Astrocyte (in vitro differentiated cells and primary cell): ENCODE results near the gene MYO19. TPM values are rescaled to one million over a fixed set of nuclear protein-coding genes. Genes with fewer than 3 reads are reported as not detected.

Source experiments
- DNase-seq: peaks from one replicate; pipeline ENCODE4 v3.0.0-alpha.2; 2010; ENCODE audit warnings: low read depth
- FAIRE-seq: peaks from 2 replicates; lab custom pipeline; 2011; peaks lifted over from hg19 to GRCh38; lab: Jason Lieb, UNC
- H2AFZ ChIP-seq: 2 replicates; pipeline ENCODE4 v1.6.0; 2012; ENCODE audit warnings: low read depth, low read length, inconsistent platforms
- H3K27ac ChIP-seq: 2 replicates; pipeline ENCODE4 v1.5.1; 2011; ENCODE audit warnings: low read depth, low read length, inconsistent platforms
- H3K27me3 ChIP-seq: 2 replicates; pipeline ENCODE4 v1.6.0; 2011; ENCODE audit warnings: low read length, inconsistent platforms; ENCODE audit not compliant: insufficient read depth
- H3K36me3 ChIP-seq: 2 replicates; pipeline ENCODE4 v1.5.1; 2011; ENCODE audit warnings: low read length, inconsistent platforms; ENCODE audit not compliant: insufficient read depth
- H3K4me1 ChIP-seq: 2 replicates; pipeline ENCODE4 v1.5.1; 2011; ENCODE audit warnings: low read length, inconsistent platforms; ENCODE audit not compliant: insufficient read depth
- H3K4me2 ChIP-seq: 2 replicates; pipeline ENCODE4 v1.6.0; 2012; ENCODE audit warnings: low read length, inconsistent platforms
- H3K4me3 ChIP-seq: 2 replicates; pipeline ENCODE4 v1.5.1; 2011; ENCODE audit warnings: low read depth, mild to moderate bottlenecking, low read length, inconsistent platforms; ENCODE audit not compliant: insufficient read depth
- H3K79me2 ChIP-seq: 2 replicates; pipeline ENCODE4 v1.6.0; 2012; ENCODE audit warnings: mild to moderate bottlenecking, low read length, inconsistent platforms; ENCODE audit not compliant: insufficient read depth
- H3K9ac ChIP-seq: 2 replicates; pipeline ENCODE4 v1.6.0; 2012; ENCODE audit warnings: mild to moderate bottlenecking, low read length, inconsistent platforms
- H3K9me3 ChIP-seq: 2 replicates; pipeline ENCODE4 v1.5.1; 2012; ENCODE audit warnings: low read depth, mild to moderate bottlenecking, low read length, inconsistent platforms; ENCODE audit not compliant: insufficient read depth
- H4K20me1 ChIP-seq: 2 replicates; pipeline ENCODE4 v1.6.0; 2012; ENCODE audit warnings: low read length, inconsistent platforms; ENCODE audit not compliant: insufficient read depth
- H3K27ac Mint-ChIP-seq: one replicate; pipeline ENCODE4 v1.8.0; 2021; ENCODE audit warnings: mild to moderate bottlenecking, mixed read lengths; ENCODE audit not compliant: unreplicated experiment
- H3K27me3 Mint-ChIP-seq: one replicate; pipeline ENCODE4 v1.8.0; 2021; ENCODE audit warnings: low read depth, mixed read lengths; ENCODE audit not compliant: unreplicated experiment
- H3K36me3 Mint-ChIP-seq: one replicate; pipeline ENCODE4 v1.8.0; 2021; ENCODE audit warnings: low read depth, mixed read lengths; ENCODE audit not compliant: unreplicated experiment
- H3K4me1 Mint-ChIP-seq: one replicate; pipeline ENCODE4 v1.8.0; 2021; ENCODE audit warnings: low read depth, mixed read lengths; ENCODE audit not compliant: unreplicated experiment
- H3K4me3 Mint-ChIP-seq: one replicate; pipeline ENCODE4 v1.8.0; 2021; ENCODE audit warnings: mild to moderate bottlenecking, moderate library complexity, mixed read lengths; ENCODE audit not compliant: unreplicated experiment
- H3K9me3 Mint-ChIP-seq: one replicate; pipeline ENCODE4 v1.8.0; 2021; ENCODE audit warnings: mild to moderate bottlenecking, mixed read lengths; ENCODE audit not compliant: unreplicated experiment
- EZH2 ChIP-seq: IDR thresholded peaks from 2 replicates; pipeline ENCODE4 v1.6.1; 2012; ENCODE audit warnings: mild to moderate bottlenecking, low read length, inconsistent platforms; ENCODE audit not compliant: insufficient read depth
- total RNA-seq: library from RNA; stranded (reverse); gene quantifications from 2 replicates; pipeline ENCODE4 v1.2.1, GENCODE V29; 2021
- TF ChIP-seq, protein P1 (sequence below): IDR thresholded peaks from 2 replicates; pipeline ENCODE4 v1.5.1; 2011; ENCODE audit warnings: low read depth, mild to moderate bottlenecking, inconsistent platforms, low read length, moderate library complexity; ENCODE audit not compliant: insufficient read depth

Gene MYO19
- total RNA-seq, 1 donor from 2014 or later = 42.9 TPM

DNA sequence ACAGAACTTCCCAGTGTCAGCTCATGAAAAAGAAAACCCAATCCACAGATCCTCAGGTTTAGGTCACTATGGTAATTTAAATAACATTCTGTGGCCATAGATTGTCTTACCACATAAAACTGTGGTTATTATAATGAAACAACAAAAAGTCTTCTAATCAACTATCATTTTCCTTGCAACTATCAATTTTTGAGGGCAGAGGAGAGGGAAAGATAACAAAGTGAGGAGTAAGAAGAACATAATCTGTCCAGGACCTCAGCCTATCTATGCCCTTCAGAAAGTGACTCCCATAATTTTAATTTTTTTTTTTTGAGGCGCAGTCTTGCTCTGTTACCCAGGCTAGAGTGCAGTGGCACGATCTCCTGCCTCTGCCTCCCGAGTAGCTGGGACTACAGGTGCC lies 6.0 kb upstream of the MYO19 start:
- FAIRE-seq = no peak
- Mint-ChIP-seq H3K9me3 (no peaks in the 10 kb centered on the region), H3K27ac (no peak overlapping the region), H3K4me3 (no peak overlapping the region), H3K4me1 (no peaks in the 10 kb centered on the region), H3K36me3 (peaks cover 5% of the 10 kb centered on the region), H3K27me3 (no peaks in the 10 kb centered on the region)
- no peak for TF ChIP-seq EZH2
- TF ChIP-seq, protein P1, sequence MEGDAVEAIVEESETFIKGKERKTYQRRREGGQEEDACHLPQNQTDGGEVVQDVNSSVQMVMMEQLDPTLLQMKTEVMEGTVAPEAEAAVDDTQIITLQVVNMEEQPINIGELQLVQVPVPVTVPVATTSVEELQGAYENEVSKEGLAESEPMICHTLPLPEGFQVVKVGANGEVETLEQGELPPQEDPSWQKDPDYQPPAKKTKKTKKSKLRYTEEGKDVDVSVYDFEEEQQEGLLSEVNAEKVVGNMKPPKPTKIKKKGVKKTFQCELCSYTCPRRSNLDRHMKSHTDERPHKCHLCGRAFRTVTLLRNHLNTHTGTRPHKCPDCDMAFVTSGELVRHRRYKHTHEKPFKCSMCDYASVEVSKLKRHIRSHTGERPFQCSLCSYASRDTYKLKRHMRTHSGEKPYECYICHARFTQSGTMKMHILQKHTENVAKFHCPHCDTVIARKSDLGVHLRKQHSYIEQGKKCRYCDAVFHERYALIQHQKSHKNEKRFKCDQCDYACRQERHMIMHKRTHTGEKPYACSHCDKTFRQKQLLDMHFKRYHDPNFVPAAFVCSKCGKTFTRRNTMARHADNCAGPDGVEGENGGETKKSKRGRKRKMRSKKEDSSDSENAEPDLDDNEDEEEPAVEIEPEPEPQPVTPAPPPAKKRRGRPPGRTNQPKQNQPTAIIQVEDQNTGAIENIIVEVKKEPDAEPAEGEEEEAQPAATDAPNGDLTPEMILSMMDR = no peak
- peaks cover 1% of the 10 kb centered on the region for H4K20me1 ChIP-seq
- no peaks in the 10 kb centered on the region for H3K9me3 ChIP-seq
- no peak overlapping the region for H3K4me2 ChIP-seq
- no peak overlapping the region for H3K9ac ChIP-seq
- H3K4me3 ChIP-seq = no peak overlapping the region
- H2AFZ ChIP-seq = no peak overlapping the region
- H3K4me1 ChIP-seq = no peaks in the 10 kb centered on the region
- peaks cover 53% of the 10 kb centered on the region for H3K79me2 ChIP-seq
- H3K27ac ChIP-seq = no peak overlapping the region
- no peaks in the 10 kb centered on the region for H3K27me3 ChIP-seq
- DNase-seq = no peak
- peaks cover 13% of the 10 kb centered on the region for H3K36me3 ChIP-seq

DNA sequence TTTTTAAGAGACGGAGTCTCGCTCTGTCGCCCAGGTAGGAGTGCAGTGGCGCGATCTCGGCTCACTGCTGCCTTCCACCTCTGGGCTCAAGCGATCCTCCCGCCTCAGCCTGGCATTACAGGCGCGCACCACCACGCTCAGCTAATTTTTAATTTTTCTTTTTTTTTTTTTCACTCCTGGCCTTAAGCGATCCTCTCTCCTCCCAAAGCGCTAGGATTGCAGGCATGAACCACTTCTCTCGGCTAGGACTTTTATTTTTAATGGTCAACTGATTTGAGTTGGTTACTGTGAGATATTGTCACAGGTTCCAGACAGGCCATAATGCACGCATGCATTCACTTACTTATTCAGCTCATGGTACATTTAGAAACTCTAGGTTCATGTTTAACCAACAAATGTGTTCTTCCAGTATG lies 1.0 kb upstream of the MYO19 start:
- Histone ChIP-seq H2AFZ (peak overlapping the region; percentile 81), H3K4me2 (peak overlapping the region; percentile 97), H3K4me3 (peak overlapping the region; percentile 75), H3K4me1 (peaks cover 11% of the 10 kb centered on the region), H3K79me2 (peaks cover 45% of the 10 kb centered on the region), H3K27ac (peak overlapping the region; percentile 93), H3K36me3 (peaks cover 17% of the 10 kb centered on the region), H3K9me3 (no peaks in the 10 kb centered on the region), H3K9ac (peak overlapping the region; percentile 93), H3K27me3 (no peaks in the 10 kb centered on the region), H4K20me1 (no peaks in the 10 kb centered on the region)
- Mint-ChIP-seq H3K4me3 (peak overlapping the region; percentile 96), H3K9me3 (no peaks in the 10 kb centered on the region), H3K27me3 (no peaks in the 10 kb centered on the region), H3K4me1 (peaks cover 4% of the 10 kb centered on the region), H3K36me3 (peaks cover 11% of the 10 kb centered on the region), H3K27ac (peak overlapping the region; percentile 97)
- DNase-seq = no peak
- TF ChIP-seq, protein P1 = no peak
- TF ChIP-seq EZH2 = no peak
- no peak for FAIRE-seq
